Measurements from ENCODE around the gene SNAPC5.

The SNAPC5 gene

GRCh38 chr15:66452971-66453580, 44.5 kb downstream of the SNAPC5 start:
- no peak overlapping the region for H3K4me3 ChIP-seq (ENCODE audit: low read length)
- no peak for TF ChIP-seq ZNF274 (IDR thresholded peaks at IDR 0.05; ENCODE audit: low read depth, low read length)

- no peak for TF ChIP-seq ZNF274 (IDR thresholded peaks at IDR 0.05; ENCODE audit: low read depth, low read length)
- no peak overlapping the region for H3K4me3 ChIP-seq (ENCODE audit: low read length)
Measured at GRCh38 chr15:66452420-66452819, 45.1 kb downstream of the SNAPC5 start.

Measured in GM08714 (cell line).